ENCODE data around the gene DISC1. TPM values are rescaled to one million over a fixed set of nuclear protein-coding genes. Genes with fewer than 3 reads are reported as not detected.
"Not testable (repeated sequence)": the region's sequence is repeated elsewhere in the genome, so short reads cannot be mapped to it uniquely, and the experiment has no call there.

DISC1 gene
- total RNA-seq, 3 donors from 2014 or later = 0.50 to 1.1 (median 0.57) TPM

DNA sequence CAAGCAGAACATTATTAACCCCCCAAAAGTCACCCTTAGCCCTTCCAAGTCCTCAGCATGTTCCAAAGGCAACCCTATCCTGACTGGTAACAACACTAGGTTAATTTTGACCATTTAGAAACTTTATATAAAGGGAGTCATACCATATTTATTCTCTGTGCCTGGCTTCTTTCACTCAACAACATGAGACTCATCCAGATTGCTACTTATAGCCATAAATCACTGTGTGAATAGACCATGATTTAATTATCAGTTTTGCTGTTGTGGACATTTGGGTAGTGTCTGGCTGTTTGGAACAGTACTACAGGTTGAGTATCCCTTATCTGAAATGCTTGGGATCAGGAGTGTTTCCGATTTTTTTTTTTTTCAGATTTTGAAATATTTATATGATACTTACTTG lies 252.1 kb downstream of the DISC1 start:
- Mint-ChIP-seq H3K27me3 (ENCODE audit: low read depth) (no peaks in the 10 kb centered on the region), H3K4me3 (no peak overlapping the region), H3K4me1 (ENCODE audit: low read depth) (peaks cover 6% of the 10 kb centered on the region), H3K9me3 (peaks cover 12% of the 10 kb centered on the region), H3K36me3 (ENCODE audit: insufficient read depth) (peaks cover 11% of the 10 kb centered on the region)
- ATAC-seq (no peak), DNase-seq (no peak)

DNA sequence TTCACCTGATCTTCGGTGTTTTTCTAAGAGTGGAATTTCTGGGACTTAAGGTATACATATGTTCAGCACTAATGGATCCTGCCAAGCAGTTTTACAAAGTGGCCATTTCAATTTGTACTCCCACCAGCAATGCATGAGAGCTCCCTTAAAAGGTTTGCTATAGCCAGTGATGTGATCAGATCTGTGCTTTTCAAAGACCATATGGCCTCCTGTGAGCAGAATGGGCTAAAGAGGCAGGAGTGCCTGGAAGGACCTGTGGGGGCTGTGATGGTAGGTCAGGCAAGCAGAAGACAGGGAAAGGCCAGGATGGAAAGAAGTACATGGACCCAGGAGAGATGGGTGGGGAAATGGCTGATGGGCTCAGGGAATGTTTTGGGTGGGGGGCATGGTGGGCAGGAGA lies 252.7 kb downstream of the DISC1 start:
- ATAC-seq = no peak
- peaks cover 6% of the 10 kb centered on the region for H3K4me1 Mint-ChIP-seq (ENCODE audit: low read depth)
- H3K9me3 Mint-ChIP-seq = peaks cover 12% of the 10 kb centered on the region
- H3K4me3 Mint-ChIP-seq = no peak overlapping the region
- no peaks in the 10 kb centered on the region for H3K27me3 Mint-ChIP-seq (ENCODE audit: low read depth)
- DNase-seq = no peak
- H3K36me3 Mint-ChIP-seq (ENCODE audit: insufficient read depth) = peaks cover 11% of the 10 kb centered on the region

GRCh38 chr1:231882333-231882732 lies 255.7 kb downstream of the DISC1 start:
- no peak overlapping the region for H3K4me3 Mint-ChIP-seq
- peaks cover 6% of the 10 kb centered on the region for H3K4me1 Mint-ChIP-seq (ENCODE audit: low read depth)
- no peaks in the 10 kb centered on the region for H3K9me3 Mint-ChIP-seq
- H3K27me3 Mint-ChIP-seq (ENCODE audit: low read depth) = no peaks in the 10 kb centered on the region
- no peak for DNase-seq
- ATAC-seq = no peak
- H3K36me3 Mint-ChIP-seq (ENCODE audit: insufficient read depth) = peaks cover 1% of the 10 kb centered on the region

DNA sequence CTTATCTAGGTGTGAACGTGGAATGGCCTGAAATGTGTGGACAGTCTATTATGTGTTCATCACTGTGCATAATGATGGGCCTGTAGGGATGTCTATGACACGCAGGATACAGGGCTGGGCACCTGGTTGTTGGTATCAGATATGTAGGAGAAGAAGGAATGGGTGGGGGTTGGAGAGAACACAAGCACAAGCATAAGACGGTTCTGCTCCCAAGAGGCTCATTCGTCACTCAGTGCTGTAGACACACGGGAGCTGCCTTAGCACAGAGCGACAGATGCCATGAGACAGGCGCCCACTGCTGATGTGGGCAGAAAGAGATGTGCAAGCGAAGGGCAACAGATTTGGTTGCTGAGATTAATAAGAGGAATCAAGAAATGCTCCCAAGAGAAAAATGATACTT lies 256.2 kb downstream of the DISC1 start:
- H3K36me3 Mint-ChIP-seq (ENCODE audit: insufficient read depth) = peaks cover 1% of the 10 kb centered on the region
- H3K4me3 Mint-ChIP-seq = no peak overlapping the region
- peaks cover 6% of the 10 kb centered on the region for H3K4me1 Mint-ChIP-seq (ENCODE audit: low read depth)
- ATAC-seq = no peak
- DNase-seq = no peak
- H3K9me3 Mint-ChIP-seq = no peaks in the 10 kb centered on the region
- H3K27me3 Mint-ChIP-seq (ENCODE audit: low read depth) = no peaks in the 10 kb centered on the region

DNA sequence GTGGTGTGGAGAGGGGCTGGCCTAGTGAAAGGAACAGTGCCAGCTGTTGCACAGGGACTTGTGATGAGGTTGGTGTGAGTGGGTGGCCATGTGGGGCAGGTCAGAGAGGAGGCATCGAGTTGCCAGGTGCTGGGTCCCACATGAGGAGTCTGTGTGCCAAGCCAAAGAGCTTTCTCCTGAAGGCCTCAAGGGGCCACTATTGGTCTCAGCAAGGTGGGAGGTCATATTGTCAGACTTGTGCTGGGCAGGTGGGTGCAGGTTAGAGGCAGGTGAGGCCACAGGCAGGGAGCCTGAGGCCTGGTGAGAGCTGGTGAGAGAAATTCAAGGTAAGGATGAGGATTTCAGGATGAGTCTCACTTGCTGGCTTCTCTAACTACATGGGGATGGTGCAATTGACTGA lies 256.8 kb downstream of the DISC1 start:
- peaks cover 1% of the 10 kb centered on the region for H3K36me3 Mint-ChIP-seq (ENCODE audit: insufficient read depth)
- H3K9me3 Mint-ChIP-seq = no peaks in the 10 kb centered on the region
- peaks cover 2% of the 10 kb centered on the region for H3K4me1 Mint-ChIP-seq (ENCODE audit: low read depth)
- no peaks in the 10 kb centered on the region for H3K27me3 Mint-ChIP-seq (ENCODE audit: low read depth)
- ATAC-seq = no peak
- no peak for DNase-seq
- no peak overlapping the region for H3K4me3 Mint-ChIP-seq

GRCh38 chr1:231885209-231885854 lies 258.7 kb downstream of the DISC1 start:
- no peaks in the 10 kb centered on the region for H3K9me3 Mint-ChIP-seq
- ATAC-seq (no peak), DNase-seq (no peak)
- peaks cover 1% of the 10 kb centered on the region for H3K36me3 Mint-ChIP-seq (ENCODE audit: insufficient read depth)
- peaks cover 2% of the 10 kb centered on the region for H3K4me1 Mint-ChIP-seq (ENCODE audit: low read depth)
- H3K4me3 Mint-ChIP-seq = no peak overlapping the region
- H3K27me3 Mint-ChIP-seq (ENCODE audit: low read depth) = no peaks in the 10 kb centered on the region

DNA sequence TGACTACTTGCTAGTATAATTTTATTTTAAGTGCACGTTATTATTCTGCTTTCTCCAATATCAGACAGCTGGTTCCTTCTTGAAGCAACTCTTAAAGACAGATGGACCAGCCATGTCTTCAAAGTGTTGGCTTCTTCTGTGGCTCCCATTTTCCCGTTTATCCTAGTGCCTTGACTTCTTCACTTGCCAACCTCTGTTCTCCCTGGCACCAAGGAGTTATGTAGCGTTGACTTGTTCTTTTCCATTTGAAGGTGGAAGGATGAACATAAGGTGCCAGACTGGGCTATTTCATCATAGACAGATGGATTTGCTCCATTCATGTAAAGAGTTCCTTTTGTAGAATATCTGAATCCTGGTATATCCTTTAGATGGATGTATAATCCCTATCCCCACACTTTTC lies 260.6 kb downstream of the DISC1 start:
- H3K4me3 Mint-ChIP-seq = no peak overlapping the region
- H3K36me3 Mint-ChIP-seq (ENCODE audit: insufficient read depth) = peaks cover 5% of the 10 kb centered on the region
- DNase-seq = no peak
- ATAC-seq = no peak
- peaks cover 2% of the 10 kb centered on the region for H3K4me1 Mint-ChIP-seq (ENCODE audit: low read depth)
- H3K27me3 Mint-ChIP-seq (ENCODE audit: low read depth) = no peaks in the 10 kb centered on the region
- no peaks in the 10 kb centered on the region for H3K9me3 Mint-ChIP-seq

GRCh38 chr1:231887866-231888265 lies 261.3 kb downstream of the DISC1 start:
- Mint-ChIP-seq H3K9me3 (no peaks in the 10 kb centered on the region), H3K4me3 (no peak overlapping the region), H3K36me3 (ENCODE audit: insufficient read depth) (peaks cover 5% of the 10 kb centered on the region), H3K4me1 (ENCODE audit: low read depth) (peaks cover 2% of the 10 kb centered on the region), H3K27me3 (ENCODE audit: low read depth) (no peaks in the 10 kb centered on the region)
- no peak for ATAC-seq
- no peak for DNase-seq

- no peaks in the 10 kb centered on the region for H3K9me3 Mint-ChIP-seq
- H3K27me3 Mint-ChIP-seq (ENCODE audit: low read depth) = no peaks in the 10 kb centered on the region
- H3K4me3 Mint-ChIP-seq = no peak overlapping the region
- DNase-seq (no peak), ATAC-seq (no peak)
- peaks cover 5% of the 10 kb centered on the region for H3K36me3 Mint-ChIP-seq (ENCODE audit: insufficient read depth)
- no peaks in the 10 kb centered on the region for H3K4me1 Mint-ChIP-seq (ENCODE audit: low read depth)
Observed at GRCh38 chr1:231890791-231891190, 264.2 kb downstream of the DISC1 start.

DNA sequence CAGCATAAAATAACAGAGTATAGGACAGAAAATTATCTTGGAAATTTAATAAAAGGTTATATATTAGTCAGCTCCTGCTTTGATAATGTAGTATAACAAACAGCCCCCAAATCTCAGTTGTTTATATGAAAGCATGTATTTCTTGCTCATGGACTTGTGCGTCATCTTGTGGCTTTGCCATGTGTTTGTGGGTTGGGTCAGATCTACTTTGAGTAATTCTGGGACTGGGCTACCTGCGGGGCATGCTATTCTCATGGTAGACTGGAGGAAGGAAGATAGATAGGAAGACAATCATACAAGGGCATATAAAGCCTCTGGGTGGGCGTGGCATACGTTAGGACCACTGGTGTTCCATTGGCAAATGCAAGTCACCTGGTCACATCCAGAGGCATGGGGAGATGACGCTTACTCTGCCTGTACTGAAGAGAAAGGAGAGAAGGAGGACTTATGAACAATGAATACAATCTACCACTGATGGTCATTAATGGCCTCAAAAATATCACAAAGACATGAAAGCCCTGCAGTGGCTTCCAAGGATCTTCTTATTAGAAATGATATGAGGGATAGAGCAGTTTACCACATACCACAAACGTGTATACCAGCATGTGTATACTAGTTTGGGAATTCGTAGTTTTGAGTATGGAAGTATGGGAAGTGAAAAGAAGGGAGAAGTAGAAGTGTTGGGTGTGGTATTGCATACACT lies 267.0 kb downstream of the DISC1 start:
- ATAC-seq (no peak), DNase-seq (no peak)
- no peak overlapping the region for H3K4me3 Mint-ChIP-seq
- H3K9me3 Mint-ChIP-seq = no peaks in the 10 kb centered on the region
- H3K4me1 Mint-ChIP-seq (ENCODE audit: low read depth) = peaks cover 2% of the 10 kb centered on the region
- peaks cover 4% of the 10 kb centered on the region for H3K36me3 Mint-ChIP-seq (ENCODE audit: insufficient read depth)
- no peaks in the 10 kb centered on the region for H3K27me3 Mint-ChIP-seq (ENCODE audit: low read depth)

DNA sequence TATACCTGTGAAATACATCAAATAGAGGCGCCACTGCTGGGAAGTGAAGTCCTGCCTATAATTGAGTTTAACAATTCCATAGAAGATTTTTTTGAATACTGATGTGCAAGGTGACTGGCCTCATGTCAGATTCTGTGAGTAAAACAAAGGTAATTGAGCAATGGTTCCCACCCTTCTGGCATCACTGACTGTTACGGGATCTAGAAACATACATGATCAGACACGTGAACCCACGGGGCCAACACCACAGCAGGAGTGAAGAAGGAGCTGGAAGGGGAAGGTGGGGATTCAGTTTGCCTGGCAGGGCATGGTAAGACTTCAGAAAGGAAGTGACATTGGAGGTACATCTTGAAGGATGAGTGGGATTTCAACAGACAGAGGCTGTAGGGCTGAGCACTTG lies 270.2 kb downstream of the DISC1 start:
- DNase-seq = no peak
- Mint-ChIP-seq H3K27me3 (ENCODE audit: low read depth) (no peaks in the 10 kb centered on the region), H3K36me3 (ENCODE audit: insufficient read depth) (no peaks in the 10 kb centered on the region), H3K4me3 (no peak overlapping the region), H3K4me1 (ENCODE audit: low read depth) (peaks cover 4% of the 10 kb centered on the region), H3K9me3 (no peaks in the 10 kb centered on the region)
- no peak for ATAC-seq

DNA sequence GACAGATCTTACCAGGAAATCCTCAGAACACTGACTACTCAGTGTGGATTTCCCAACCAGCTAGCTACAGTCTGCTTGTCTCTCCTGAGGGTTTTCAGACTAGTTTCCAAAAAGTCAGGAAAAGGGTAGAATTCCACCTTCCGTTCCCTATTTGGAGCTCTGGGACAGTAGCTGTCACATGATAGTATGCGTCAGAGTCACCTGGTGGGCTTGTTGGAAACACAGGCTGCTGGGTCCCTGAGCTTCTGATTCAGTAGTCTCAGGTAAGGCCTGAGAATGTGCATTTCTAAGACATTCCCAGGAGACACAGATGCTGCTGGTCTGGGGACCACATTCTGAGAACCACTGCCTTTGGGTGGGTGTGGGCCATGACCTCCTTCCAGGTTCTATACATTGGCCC lies 272.5 kb downstream of the DISC1 start:
- Mint-ChIP-seq H3K27me3 (ENCODE audit: low read depth) (no peaks in the 10 kb centered on the region), H3K36me3 (ENCODE audit: insufficient read depth) (no peaks in the 10 kb centered on the region), H3K4me3 (no peak overlapping the region), H3K4me1 (ENCODE audit: low read depth) (peaks cover 4% of the 10 kb centered on the region), H3K9me3 (no peaks in the 10 kb centered on the region)
- DNase-seq (no peak), ATAC-seq (no peak)

DNA sequence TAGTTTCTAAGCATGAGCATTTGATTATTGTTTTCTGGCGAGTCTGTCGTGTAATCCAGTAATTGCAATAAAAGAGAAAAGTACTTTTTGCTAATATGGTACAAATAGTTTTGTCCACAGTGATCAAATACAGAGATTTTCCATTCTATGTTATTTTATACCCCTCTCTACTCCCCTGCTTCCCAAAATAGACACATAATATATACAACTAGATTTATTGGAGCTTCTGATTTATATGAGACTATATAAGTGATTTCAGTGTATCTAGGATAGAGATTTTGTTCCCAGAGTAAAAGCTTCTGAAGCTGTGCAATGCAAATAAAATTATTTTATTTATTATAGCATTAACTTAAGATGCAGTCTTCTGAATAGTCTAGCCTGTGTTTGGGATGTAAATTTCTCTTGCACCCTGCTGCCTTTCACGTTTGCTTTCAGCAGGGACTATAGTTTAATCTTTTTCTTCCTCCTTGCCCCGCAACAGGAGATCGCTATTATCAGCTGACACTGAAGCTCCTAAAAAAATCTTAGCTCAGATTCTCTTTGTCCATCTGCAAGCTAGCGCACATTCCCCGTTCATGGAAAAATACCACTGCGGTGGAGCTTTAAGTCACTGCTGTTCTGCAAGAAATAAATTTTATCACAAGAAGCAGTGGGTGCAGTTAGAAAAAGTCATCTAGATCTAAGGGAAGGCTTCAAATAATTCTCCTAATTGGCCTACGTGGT lies 273.3 kb downstream of the DISC1 start:
- ATAC-seq = no peak
- Mint-ChIP-seq H3K4me3 (no peak overlapping the region), H3K4me1 (ENCODE audit: low read depth) (peaks cover 4% of the 10 kb centered on the region), H3K27me3 (ENCODE audit: low read depth) (no peaks in the 10 kb centered on the region), H3K36me3 (ENCODE audit: insufficient read depth) (peaks cover under 1% of the 10 kb centered on the region), H3K9me3 (no peaks in the 10 kb centered on the region)
- no peak for DNase-seq

DNA sequence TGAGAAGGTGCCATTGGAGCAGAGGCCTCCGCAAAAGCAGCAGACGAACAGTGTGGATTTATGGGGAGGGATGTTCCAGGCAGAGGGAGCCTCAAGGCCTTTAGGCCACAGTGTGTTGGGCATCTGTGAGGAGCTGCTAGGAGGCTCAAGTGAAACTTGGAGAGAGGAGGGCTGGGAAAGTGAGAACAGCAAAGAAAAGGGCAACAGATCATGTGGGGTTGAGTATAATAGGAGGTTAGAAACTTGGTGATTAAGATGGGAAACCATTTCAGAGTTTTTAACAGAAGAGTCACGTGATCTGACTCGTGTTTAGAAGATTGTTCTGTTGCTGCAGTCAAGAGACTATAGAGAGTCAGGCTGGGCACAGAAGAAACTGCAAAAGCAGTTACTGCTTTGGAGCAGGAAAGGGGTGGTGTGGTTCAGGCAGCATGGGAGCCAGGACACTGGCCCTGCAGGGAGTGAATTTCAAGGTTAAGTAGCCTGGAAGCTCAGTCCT lies 277.0 kb downstream of the DISC1 start:
- no peak for ATAC-seq
- H3K27me3 Mint-ChIP-seq (ENCODE audit: low read depth) = no peaks in the 10 kb centered on the region
- peaks cover 1% of the 10 kb centered on the region for H3K4me1 Mint-ChIP-seq (ENCODE audit: low read depth)
- DNase-seq = no peak
- no peak overlapping the region for H3K4me3 Mint-ChIP-seq
- H3K9me3 Mint-ChIP-seq = no peaks in the 10 kb centered on the region
- H3K36me3 Mint-ChIP-seq (ENCODE audit: insufficient read depth) = peaks cover 2% of the 10 kb centered on the region

- H3K9me3 Mint-ChIP-seq; H3K36me3 Mint-ChIP-seq (ENCODE audit: insufficient read depth); ATAC-seq; DNase-seq; H3K27me3 Mint-ChIP-seq (ENCODE audit: low read depth); H3K4me3 Mint-ChIP-seq; H3K4me1 Mint-ChIP-seq (ENCODE audit: low read depth): not testable (repeated sequence)
Observed at GRCh38 chr1:231907310-231907709, 280.7 kb downstream of the DISC1 start.

Data from activated T-cell treated with anti-CD3 and anti-CD28 coated beads, Interleukin-2, amount 50 U/mL, for 4 hours (primary cell).